Tibial artery (tissue), 4 donors: ENCODE measurements around the gene CLEC2D.
"Not testable (repeated sequence)": the region's sequence is repeated elsewhere in the genome, so short reads cannot be mapped to it uniquely, and the experiment has no call there.

ENCODE experiments used
- DNase-seq, 2 donors: peaks; one replicate each; pipeline ENCODE4 v3.0.0-alpha.2; 2019
- H3K27ac ChIP-seq, 2 donors: fragments of 200-600 bp; sonication (generic) in 1 of 2; 1 replicate in 1 of 2; 2 replicates in 1 of 2; pipeline ENCODE4 v1.5.1; 2018 to 2019; ENCODE audit warnings: mild to moderate bottlenecking in 1 of 2
- H3K27me3 ChIP-seq, 2 donors: fragments of 200-600 bp; sonication (generic) in 1 of 2; one replicate each; pipeline versions ENCODE4 v1.5.1 to v1.6.0; 2016 to 2019
- H3K36me3 ChIP-seq, 3 donors: fragments of 200-600 bp; sonication (generic) in 2 of 3; one replicate each; pipeline ENCODE4 v1.5.1; 2016 to 2019; ENCODE audit warnings: mild to moderate bottlenecking in 2 of 3
- H3K4me1 ChIP-seq, 4 donors: fragments of 200-600 bp; sonication (generic) in 2 of 4; 1 replicate in 3 of 4; 2 replicates in 1 of 4; pipeline ENCODE4 v1.5.1; 2016 to 2019
- H3K4me3 ChIP-seq, 2 donors: fragments of 200-600 bp; sonication (generic) in 1 of 2; 1 replicate in 1 of 2; 2 replicates in 1 of 2; pipeline ENCODE4 v1.5.1; 2018 to 2019; ENCODE audit warnings: mild to moderate bottlenecking in 2 of 2
- H3K9me3 ChIP-seq, 3 donors: fragments of 200-600 bp; sonication (generic) in 1 of 3; one replicate each; pipeline ENCODE4 v1.5.1; 2016 to 2019
- intact Hi-C: fragments of 100-400 bp; cut with DNase I; formaldehyde crosslinking; loops from one replicate; pipeline ENCODE4 v1.15.0; 2023; ENCODE audit warnings: low total_unique reads
- TF ChIP-seq, protein P1 (sequence below), 2 experiments: fragments of 200-600 bp in 1 of 2; fragments of 450-650 bp in 1 of 2; IDR thresholded peaks; one replicate each; pipeline ENCODE4 v1.5.1; 2017 to 2019; ENCODE audit warnings: antibody characterized with exemption in 2 of 2, mild to moderate bottlenecking in 1 of 2, moderate library complexity in 1 of 2

Gene CLEC2D

DNA sequence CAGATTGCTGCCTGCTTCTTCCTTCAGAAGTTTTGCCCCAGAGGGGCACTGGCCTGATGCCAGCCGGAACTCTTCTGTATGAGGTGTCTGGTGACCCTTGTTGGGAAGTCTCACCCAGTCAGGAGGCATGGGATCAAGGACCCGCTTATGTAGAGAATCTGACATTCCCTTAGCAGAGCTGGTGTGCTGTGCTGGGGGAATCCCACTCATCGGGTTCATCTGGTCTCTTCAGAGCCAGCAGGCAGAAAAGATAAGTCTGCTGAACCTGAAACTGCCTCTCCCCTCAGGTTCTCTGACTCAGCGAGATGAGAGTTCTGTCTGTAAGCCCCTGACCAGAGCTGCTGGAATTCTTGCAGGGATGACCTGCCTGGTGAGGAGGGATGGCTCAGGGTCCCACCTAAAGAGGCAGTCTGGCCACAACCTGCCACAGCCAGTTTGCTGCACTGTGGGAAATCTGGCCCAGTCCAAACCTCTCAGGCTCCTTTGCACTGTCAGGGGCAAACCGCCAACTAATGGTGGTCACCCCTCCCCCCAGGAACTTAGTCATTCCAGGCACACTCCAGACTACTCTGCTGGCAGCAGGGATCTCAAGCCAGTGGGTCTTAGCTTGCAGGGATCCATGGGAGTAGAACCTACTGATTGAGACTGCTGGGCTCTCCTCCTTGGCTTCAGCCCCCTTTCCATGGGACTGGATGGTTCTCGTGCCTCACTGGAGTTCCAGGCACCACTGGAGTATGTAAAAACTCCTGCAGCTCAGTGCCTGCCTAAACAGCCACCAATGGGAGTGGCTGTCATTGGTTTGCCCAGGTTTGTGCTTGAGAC, 4.1 kb downstream of the CLEC2D start:
- Histone ChIP-seq H3K4me3 (no peak overlapping the region), H3K4me1 (peaks cover 0 to 12% (median 9%) of the 10 kb centered on the region in 4 donors), H3K9me3 (no peaks in the 10 kb centered on the region), H3K27ac (no peak overlapping the region), H3K27me3 (no peaks in the 10 kb centered on the region), H3K36me3 (peaks cover 0 to 4% (median 0%) of the 10 kb centered on the region in 3 donors)
- TF ChIP-seq, protein P1, sequence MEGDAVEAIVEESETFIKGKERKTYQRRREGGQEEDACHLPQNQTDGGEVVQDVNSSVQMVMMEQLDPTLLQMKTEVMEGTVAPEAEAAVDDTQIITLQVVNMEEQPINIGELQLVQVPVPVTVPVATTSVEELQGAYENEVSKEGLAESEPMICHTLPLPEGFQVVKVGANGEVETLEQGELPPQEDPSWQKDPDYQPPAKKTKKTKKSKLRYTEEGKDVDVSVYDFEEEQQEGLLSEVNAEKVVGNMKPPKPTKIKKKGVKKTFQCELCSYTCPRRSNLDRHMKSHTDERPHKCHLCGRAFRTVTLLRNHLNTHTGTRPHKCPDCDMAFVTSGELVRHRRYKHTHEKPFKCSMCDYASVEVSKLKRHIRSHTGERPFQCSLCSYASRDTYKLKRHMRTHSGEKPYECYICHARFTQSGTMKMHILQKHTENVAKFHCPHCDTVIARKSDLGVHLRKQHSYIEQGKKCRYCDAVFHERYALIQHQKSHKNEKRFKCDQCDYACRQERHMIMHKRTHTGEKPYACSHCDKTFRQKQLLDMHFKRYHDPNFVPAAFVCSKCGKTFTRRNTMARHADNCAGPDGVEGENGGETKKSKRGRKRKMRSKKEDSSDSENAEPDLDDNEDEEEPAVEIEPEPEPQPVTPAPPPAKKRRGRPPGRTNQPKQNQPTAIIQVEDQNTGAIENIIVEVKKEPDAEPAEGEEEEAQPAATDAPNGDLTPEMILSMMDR (IDR thresholded peaks at IDR 0.05) = no peak
- peak; percentile 35 to 74 for DNase-seq
- intact Hi-C loops = no loop called here

DNA sequence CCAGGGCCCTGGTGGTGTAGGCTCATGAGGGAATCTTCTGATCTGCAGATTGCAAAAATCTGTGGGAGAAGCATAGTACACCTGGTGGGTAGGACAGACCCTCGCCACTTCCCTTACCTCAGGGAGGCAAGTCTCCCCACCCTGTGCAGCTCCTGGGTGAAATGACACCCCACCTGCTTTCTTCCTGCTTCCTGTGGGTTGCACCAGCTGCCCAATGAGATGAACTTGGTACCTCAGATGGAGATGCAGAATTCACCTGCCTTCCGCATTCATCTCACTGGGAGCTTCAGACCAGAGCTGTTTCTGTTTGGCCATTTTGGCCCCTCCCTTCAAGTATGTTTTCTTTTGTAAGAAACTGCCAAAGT, 4.7 kb downstream of the CLEC2D start:
- peaks cover 0 to 12% (median 9%) of the 10 kb centered on the region in 4 donors for H3K4me1 ChIP-seq
- H3K36me3 ChIP-seq = peaks cover 0 to 4% (median 0%) of the 10 kb centered on the region in 3 donors
- no peak for DNase-seq
- H3K27me3 ChIP-seq = no peaks in the 10 kb centered on the region
- TF ChIP-seq, protein P1 (IDR thresholded peaks at IDR 0.05) = no peak
- H3K4me3 ChIP-seq = no peak overlapping the region
- H3K27ac ChIP-seq = no peak overlapping the region
- H3K9me3 ChIP-seq = no peaks in the 10 kb centered on the region
- intact Hi-C loops = no loop called here

DNA sequence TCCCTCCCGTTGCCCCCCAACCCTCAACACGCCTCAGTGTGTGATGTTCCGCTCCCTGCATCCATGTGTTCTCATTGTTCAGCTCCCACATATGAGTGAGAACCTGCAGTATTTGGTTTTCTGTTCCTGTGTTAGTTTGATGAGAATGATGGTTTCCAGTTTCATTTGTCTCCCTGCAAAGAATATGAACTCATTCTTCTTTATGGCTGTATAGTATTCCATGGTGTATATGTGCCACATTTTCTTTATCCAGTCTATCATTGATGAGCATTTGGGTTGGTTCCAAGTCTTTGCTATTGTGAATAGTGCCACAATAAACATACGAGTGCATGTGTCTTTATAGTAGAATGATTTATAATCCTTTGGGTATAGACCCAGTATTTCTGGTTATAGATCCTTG, 13.0 kb downstream of the CLEC2D start:
- H3K27ac ChIP-seq, H3K4me3 ChIP-seq, H3K9me3 ChIP-seq, DNase-seq, H3K27me3 ChIP-seq, H3K4me1 ChIP-seq, intact Hi-C loops: not testable (repeated sequence)
- peaks cover 16 to 23% (median 19%) of the 10 kb centered on the region in 3 donors for H3K36me3 ChIP-seq

DNA sequence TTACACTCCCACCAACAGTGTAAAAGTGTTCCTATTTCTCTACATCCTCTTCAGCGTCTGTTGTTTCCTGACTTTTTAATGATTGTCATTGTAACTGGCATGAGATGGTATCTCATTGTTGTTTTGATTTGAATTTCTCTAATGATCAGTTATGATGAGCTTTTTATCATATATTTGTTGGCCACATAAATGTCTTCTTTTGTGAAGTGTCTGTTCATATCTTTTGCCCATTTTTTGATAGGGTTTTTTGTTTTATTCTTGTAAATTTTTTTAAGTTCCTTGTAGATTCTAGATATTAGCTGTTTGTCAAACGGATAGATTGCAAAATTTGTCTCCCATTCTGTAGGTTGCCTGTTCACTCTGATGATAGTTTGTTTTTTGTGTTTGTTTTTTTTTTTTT, 13.4 kb downstream of the CLEC2D start:
- H3K4me3 ChIP-seq, DNase-seq, H3K27ac ChIP-seq, intact Hi-C loops, H3K9me3 ChIP-seq, H3K27me3 ChIP-seq, H3K4me1 ChIP-seq: not testable (repeated sequence)
- peaks cover 20 to 23% (median 23%) of the 10 kb centered on the region in 3 donors for H3K36me3 ChIP-seq

DNA sequence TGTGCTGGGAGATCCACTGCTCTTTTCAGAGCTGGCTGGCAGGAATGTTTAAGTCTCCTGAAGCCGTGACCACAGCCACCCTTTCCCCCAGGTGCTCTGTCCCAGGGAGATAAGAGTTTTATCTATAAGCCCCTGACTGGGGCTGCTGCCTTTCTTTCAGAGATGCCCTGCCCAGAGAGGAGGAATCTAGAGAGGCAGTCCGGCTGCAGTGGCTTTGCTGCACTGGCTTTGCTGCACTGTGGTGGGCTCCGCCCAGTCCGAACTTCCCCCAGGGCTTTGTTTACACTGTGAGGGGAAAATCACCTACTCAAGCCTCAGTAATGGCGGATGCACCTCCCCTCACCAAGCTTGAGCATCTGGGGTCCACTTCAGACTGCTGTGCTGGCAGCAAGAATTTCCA, 15.9 kb downstream of the CLEC2D start:
- H3K4me1 ChIP-seq, H3K4me3 ChIP-seq, intact Hi-C loops, DNase-seq, H3K27me3 ChIP-seq, H3K9me3 ChIP-seq, H3K27ac ChIP-seq: not testable (repeated sequence)
- peaks cover 37 to 43% (median 43%) of the 10 kb centered on the region in 3 donors for H3K36me3 ChIP-seq

DNA sequence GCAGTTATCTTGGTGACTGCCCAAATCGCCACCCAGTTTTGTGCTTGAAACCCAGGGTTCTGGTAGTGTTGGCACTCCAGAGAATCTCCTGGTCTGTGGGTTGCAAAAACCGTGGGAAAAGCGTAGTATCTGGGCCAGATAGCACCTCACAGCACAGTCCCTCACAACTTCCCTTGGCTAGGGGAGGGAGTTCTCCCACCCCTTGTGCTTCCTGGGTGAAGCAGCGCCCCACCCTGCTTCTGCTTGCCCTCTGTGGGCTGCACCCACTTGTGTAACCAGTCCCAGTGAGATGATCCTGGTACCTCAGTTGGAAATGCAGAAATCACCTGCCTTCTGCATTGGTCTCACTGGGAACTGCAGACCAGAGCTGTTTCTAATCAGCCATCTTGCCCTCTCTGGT, 16.4 kb downstream of the CLEC2D start:
- Histone ChIP-seq H3K27me3 (no peaks in the 10 kb centered on the region), H3K4me3 (no peak overlapping the region), H3K4me1 (no peaks in the 10 kb centered on the region), H3K36me3 (peaks cover 42 to 44% (median 44%) of the 10 kb centered on the region in 3 donors), H3K9me3 (no peaks in the 10 kb centered on the region), H3K27ac (no peak overlapping the region)
- DNase-seq = no peak
- intact Hi-C loops = no loop called here
- TF ChIP-seq, protein P1 (IDR thresholded peaks at IDR 0.05) = no peak

DNA sequence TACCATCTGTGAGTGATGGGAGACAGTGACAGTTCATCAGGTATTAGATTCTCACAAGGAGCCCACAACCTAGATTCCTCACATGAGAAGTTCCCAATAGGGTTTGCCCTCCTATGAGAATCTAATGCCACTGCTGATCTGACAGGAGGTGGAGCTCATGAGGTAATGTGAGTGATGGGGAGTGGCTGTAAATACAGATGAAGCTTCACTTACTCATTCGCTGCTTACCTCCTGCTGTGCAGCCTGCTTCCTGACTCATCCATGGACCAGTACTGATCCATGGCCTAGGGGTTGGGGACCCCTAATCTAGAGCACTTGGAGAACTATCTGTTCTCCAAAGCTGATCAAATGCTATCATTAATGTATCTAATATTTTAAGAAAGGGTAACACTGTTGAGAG, 17.7 kb downstream of the CLEC2D start:
- H3K9me3 ChIP-seq = no peaks in the 10 kb centered on the region
- H3K4me3 ChIP-seq = no peak overlapping the region
- no peak for DNase-seq
- no peaks in the 10 kb centered on the region for H3K27me3 ChIP-seq
- H3K36me3 ChIP-seq = peaks cover 46 to 57% (median 47%) of the 10 kb centered on the region in 3 donors
- intact Hi-C loops = no loop called here
- no peaks in the 10 kb centered on the region for H3K4me1 ChIP-seq
- TF ChIP-seq, protein P1 (IDR thresholded peaks at IDR 0.05) = no peak
- H3K27ac ChIP-seq = no peak overlapping the region
